HEK293 (cell line): ENCODE data around the gene KLK4.

ENCODE experiments used
- CTCF ChIA-PET: fragments of 350-600 bp; formaldehyde crosslinking; extraction: SDS; loops from one replicate; lab custom pipeline; 2021; ENCODE audit warnings: antibody characterized with exemption; lab: Yijun Ruan, JAX
- POLR2A ChIA-PET: fragments of 300-600 bp; formaldehyde crosslinking; extraction: SDS; loops from one replicate; lab custom pipeline; 2020; ENCODE audit warnings: antibody characterized with exemption, inconsistent platforms; lab: Yijun Ruan, JAX
- H3K27ac ChIP-seq: fragments of 200-500 bp; sonication (Bioruptor generic); 2 replicates; pipeline ENCODE4 v1.5.1; 2014; ENCODE audit warnings: low read depth, low read length, control low read depth, inconsistent platforms; ENCODE audit errors: extremely low read depth
- H3K36me3 ChIP-seq, 2 experiments: fragments of 200-500 bp in 1 of 2; sonication (Bioruptor generic) in 1 of 2; 1 replicate in 1 of 2; 2 replicates in 1 of 2; pipeline ENCODE4 v1.5.1; 2014 to 2017; ENCODE audit warnings: inconsistent platforms in 2 of 2, low read length in 2 of 2; ENCODE audit not compliant: control insufficient read depth in 2 of 2, insufficient read depth in 1 of 2
- H3K4me1 ChIP-seq: fragments of 200-500 bp; sonication (Bioruptor generic); 2 replicates; pipeline ENCODE4 v1.5.1; 2014; ENCODE audit warnings: mild to moderate bottlenecking, low read length, inconsistent platforms; ENCODE audit not compliant: control insufficient read depth, insufficient read depth
- H3K4me3 ChIP-seq: 2 replicates; pipeline ENCODE4 v1.5.1; 2011; ENCODE audit warnings: low read depth, mild to moderate bottlenecking, control low read depth, low read length, moderate library complexity
- H3K9me3 ChIP-seq: fragments of 200-500 bp; sonication (Bioruptor generic); 2 replicates; pipeline ENCODE4 v1.5.1; 2014; ENCODE audit warnings: low read depth, low read length, inconsistent platforms; ENCODE audit not compliant: control insufficient read depth, insufficient read depth
- PRDM1 ChIP-seq: fragments of 450-650 bp; formaldehyde crosslinking; IDR thresholded peaks from 2 replicates; pipeline ENCODE4; 2016; ENCODE audit warnings: missing biosample characterization, missing genetic modification characterization
- SCRT1 ChIP-seq: fragments of 450-650 bp; formaldehyde crosslinking; IDR thresholded peaks from 2 replicates; pipeline ENCODE4 v1.5.1; 2016; ENCODE audit warnings: missing biosample characterization, missing genetic modification characterization, borderline replicate concordance
- SCRT2 ChIP-seq: fragments of 450-650 bp; formaldehyde crosslinking; IDR thresholded peaks from 2 replicates; pipeline ENCODE4 v1.5.1; 2016; ENCODE audit warnings: missing biosample characterization, missing genetic modification characterization
- SP7 ChIP-seq: fragments of 450-650 bp; formaldehyde crosslinking; IDR thresholded peaks from 2 replicates; pipeline ENCODE4 v1.5.1; 2016; ENCODE audit warnings: missing biosample characterization, missing genetic modification characterization
- YY2 ChIP-seq: fragments of 450-650 bp; formaldehyde crosslinking; IDR thresholded peaks from 2 replicates; pipeline ENCODE4 v1.5.1; 2016; ENCODE audit warnings: missing biosample characterization, missing genetic modification characterization
- ZFP69B ChIP-seq: fragments of 450-650 bp; formaldehyde crosslinking; IDR thresholded peaks from 2 replicates; pipeline ENCODE4 v1.5.1; 2016; ENCODE audit warnings: missing biosample characterization, missing genetic modification characterization
- ZNF184 ChIP-seq: fragments of 450-650 bp; IDR thresholded peaks from 2 replicates; pipeline ENCODE4 v1.5.1; 2018; ENCODE audit warnings: missing biosample characterization, mild to moderate bottlenecking, missing genetic modification characterization
- ZNF202 ChIP-seq: fragments of 450-650 bp; formaldehyde crosslinking; IDR thresholded peaks from 2 replicates; pipeline ENCODE4 v1.5.1; 2016; ENCODE audit warnings: missing biosample characterization, missing genetic modification characterization, borderline replicate concordance
- ZNF366 ChIP-seq: fragments of 450-650 bp; formaldehyde crosslinking; conservative IDR thresholded peaks from 2 replicates; pipeline ENCODE4 v1.5.1; 2016; ENCODE audit warnings: missing biosample characterization, missing genetic modification characterization
- ZNF416 ChIP-seq: fragments of 450-650 bp; formaldehyde crosslinking; IDR thresholded peaks from 2 replicates; pipeline ENCODE4 v1.5.1; 2016; ENCODE audit warnings: missing biosample characterization, missing genetic modification characterization
- ZNF549 ChIP-seq: fragments of 450-650 bp; IDR thresholded peaks from 2 replicates; pipeline ENCODE4 v1.5.1; 2018; ENCODE audit warnings: missing biosample characterization, missing genetic modification characterization, mild to moderate bottlenecking, inconsistent platforms, moderate library complexity
- ZNF561 ChIP-seq: fragments of 450-650 bp; IDR thresholded peaks from 2 replicates; pipeline ENCODE4 v1.5.1; 2018; ENCODE audit warnings: missing biosample characterization, missing genetic modification characterization, borderline replicate concordance
- ZNF585B ChIP-seq: fragments of 450-650 bp; formaldehyde crosslinking; IDR thresholded peaks from 2 replicates; pipeline ENCODE4 v1.5.1; 2016; ENCODE audit warnings: missing biosample characterization, missing genetic modification characterization
- ZNF610 ChIP-seq: fragments of 450-650 bp; formaldehyde crosslinking; IDR thresholded peaks from 2 replicates; pipeline ENCODE4 v1.5.1; 2016; ENCODE audit warnings: missing biosample characterization, missing genetic modification characterization, borderline replicate concordance
- ZNF623 ChIP-seq: fragments of 450-650 bp; formaldehyde crosslinking; IDR thresholded peaks from 2 replicates; pipeline ENCODE4 v1.5.1; 2016; ENCODE audit warnings: missing biosample characterization, missing genetic modification characterization
- ZNF677 ChIP-seq: fragments of 450-650 bp; IDR thresholded peaks from 2 replicates; pipeline ENCODE4 v1.5.0; 2018; ENCODE audit warnings: missing biosample characterization, mild to moderate bottlenecking, missing genetic modification characterization, moderate library complexity
- ZNF776 ChIP-seq: fragments of 450-650 bp; formaldehyde crosslinking; IDR thresholded peaks from 2 replicates; pipeline ENCODE4 v1.5.0; 2017; ENCODE audit warnings: missing biosample characterization, missing genetic modification characterization, borderline replicate concordance
- ZNF843 ChIP-seq: fragments of 450-650 bp; formaldehyde crosslinking; IDR thresholded peaks from 2 replicates; pipeline ENCODE4 v1.5.1; 2016; ENCODE audit warnings: missing biosample characterization, missing genetic modification characterization
- TF ChIP-seq, protein P1 (sequence below): fragments of 450-650 bp; formaldehyde crosslinking; optimal IDR thresholded peaks from 2 replicates; pipeline ENCODE3; 2016; ENCODE audit warnings: missing biosample characterization, mild to moderate bottlenecking, missing genetic modification characterization
- TF ChIP-seq, protein P2 (sequence below): fragments of 450-650 bp; formaldehyde crosslinking; conservative IDR thresholded peaks from 2 replicates; pipeline ENCODE4 v1.5.1; 2016; ENCODE audit warnings: low read depth, missing biosample characterization, missing genetic modification characterization
- TF ChIP-seq, protein P3 (sequence below): fragments of 450-650 bp; formaldehyde crosslinking; IDR thresholded peaks from 2 replicates; pipeline ENCODE4 v1.5.1; 2016; ENCODE audit warnings: missing biosample characterization, missing genetic modification characterization
- TF ChIP-seq, protein P4 (sequence below): sonication (generic); formaldehyde crosslinking; IDR thresholded peaks from 2 replicates; pipeline ENCODE4 v1.8.1; 2022; ENCODE audit warnings: mild to moderate bottlenecking, moderate library complexity, missing genetic modification reagents
- TF ChIP-seq, protein P5 (sequence below): fragments of 450-650 bp; formaldehyde crosslinking; IDR thresholded peaks from 2 replicates; pipeline ENCODE4 v1.5.1; 2016; ENCODE audit warnings: missing biosample characterization, missing genetic modification characterization
- TF ChIP-seq, protein P6 (sequence below): fragments of 450-650 bp; formaldehyde crosslinking; IDR thresholded peaks from 2 replicates; pipeline ENCODE4 v1.5.1; 2016; ENCODE audit warnings: missing biosample characterization, missing genetic modification characterization

The KLK4 gene

DNA sequence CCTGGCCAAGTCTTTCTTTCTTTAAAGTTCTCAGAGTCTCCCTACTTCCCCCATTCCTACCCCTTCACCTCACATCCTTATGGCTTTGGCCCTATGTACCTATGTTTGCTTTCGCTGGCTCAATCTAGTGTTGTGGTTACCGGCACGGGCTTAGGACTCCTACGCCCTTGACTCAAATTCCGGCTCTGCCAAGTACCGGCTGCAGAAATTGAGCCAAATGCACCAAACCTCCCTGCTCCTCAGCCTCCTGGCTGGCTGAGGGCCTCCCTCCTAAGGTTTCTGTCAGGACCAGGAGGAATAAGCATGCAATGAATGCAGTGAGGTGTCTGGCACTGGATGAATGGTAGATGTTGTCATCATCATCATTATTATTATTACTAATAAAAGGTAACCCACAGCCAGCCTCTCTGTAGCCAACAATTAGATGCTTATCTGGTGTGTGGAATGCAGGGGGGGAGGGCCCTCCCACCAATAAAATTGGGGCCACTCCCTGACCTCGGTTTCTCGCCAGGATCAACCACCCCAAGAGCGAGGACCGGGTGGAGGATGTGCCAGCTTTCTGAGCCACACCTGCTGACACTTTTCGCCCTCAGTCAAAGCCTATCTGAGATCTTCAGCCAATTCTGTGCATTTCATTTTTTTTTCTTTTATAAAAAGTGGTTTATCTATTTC, 21.0 kb upstream of the KLK4 start:
- POLR2A ChIA-PET, result no interaction called here

DNA sequence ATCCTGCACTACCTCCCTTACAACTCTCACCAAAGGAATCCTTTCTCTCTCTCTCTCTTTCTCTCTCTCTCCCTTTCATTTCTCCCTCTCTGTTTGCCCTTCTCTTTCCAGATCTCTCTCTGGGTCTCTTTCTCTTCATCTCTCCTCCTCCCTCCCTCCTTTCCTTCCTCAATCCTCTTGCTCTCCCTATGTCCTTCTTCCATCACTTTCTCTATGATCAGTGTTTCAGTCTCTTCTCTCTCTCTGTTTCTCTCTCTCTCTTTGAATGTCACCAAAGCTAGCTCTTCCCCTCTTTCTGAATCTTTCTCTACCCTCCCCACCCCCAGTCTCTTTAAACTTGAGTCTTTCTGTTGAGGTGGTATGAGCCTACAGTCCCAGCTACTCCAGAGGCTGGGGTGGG, 19.8 kb upstream of the KLK4 start:
- Histone ChIP-seq H3K4me1 (no peaks in the 10 kb centered on the region), H3K36me3 (no peaks in the 10 kb centered on the region), H3K9me3 (no peaks in the 10 kb centered on the region), H3K4me3 (no peak overlapping the region), H3K27ac (no peak overlapping the region)
- CTCF ChIA-PET, result interaction anchor here (0.7 to 2.4 kb wide), 7 partner anchors 9 to 583 kb away, joined by 3 to 28 read pairs (median 5); no protein-coding TSS in a partner anchor
- POLR2A ChIA-PET, result interaction anchor here (0.7 kb wide), 1 partner anchor 86 kb away, joined by 5 read pairs; no protein-coding TSS in a partner anchor
- TF ChIP-seq ZNF623 (no peak), ZNF416 (tag by site-specific recombination) (no peak), ZNF366 (tag by site-specific recombination) (peak; percentile 52), ZNF677 (tag by site-specific recombination) (no peak), ZNF585B (no peak), ZNF549 (no peak), PRDM1 (tag by site-specific recombination) (peak; percentile 95), ZNF776 (tag by site-specific recombination) (no peak), ZNF184 (tag by site-specific recombination) (no peak)
- TF ChIP-seq, protein P1, sequence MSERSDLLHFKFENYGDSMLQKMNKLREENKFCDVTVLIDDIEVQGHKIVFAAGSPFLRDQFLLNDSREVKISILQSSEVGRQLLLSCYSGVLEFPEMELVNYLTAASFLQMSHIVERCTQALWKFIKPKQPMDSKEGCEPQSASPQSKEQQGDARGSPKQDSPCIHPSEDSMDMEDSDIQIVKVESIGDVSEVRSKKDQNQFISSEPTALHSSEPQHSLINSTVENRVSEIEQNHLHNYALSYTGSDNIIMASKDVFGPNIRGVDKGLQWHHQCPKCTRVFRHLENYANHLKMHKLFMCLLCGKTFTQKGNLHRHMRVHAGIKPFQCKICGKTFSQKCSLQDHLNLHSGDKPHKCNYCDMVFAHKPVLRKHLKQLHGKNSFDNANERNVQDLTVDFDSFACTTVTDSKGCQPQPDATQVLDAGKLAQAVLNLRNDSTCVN, result no peak
- TF ChIP-seq, protein P2, sequence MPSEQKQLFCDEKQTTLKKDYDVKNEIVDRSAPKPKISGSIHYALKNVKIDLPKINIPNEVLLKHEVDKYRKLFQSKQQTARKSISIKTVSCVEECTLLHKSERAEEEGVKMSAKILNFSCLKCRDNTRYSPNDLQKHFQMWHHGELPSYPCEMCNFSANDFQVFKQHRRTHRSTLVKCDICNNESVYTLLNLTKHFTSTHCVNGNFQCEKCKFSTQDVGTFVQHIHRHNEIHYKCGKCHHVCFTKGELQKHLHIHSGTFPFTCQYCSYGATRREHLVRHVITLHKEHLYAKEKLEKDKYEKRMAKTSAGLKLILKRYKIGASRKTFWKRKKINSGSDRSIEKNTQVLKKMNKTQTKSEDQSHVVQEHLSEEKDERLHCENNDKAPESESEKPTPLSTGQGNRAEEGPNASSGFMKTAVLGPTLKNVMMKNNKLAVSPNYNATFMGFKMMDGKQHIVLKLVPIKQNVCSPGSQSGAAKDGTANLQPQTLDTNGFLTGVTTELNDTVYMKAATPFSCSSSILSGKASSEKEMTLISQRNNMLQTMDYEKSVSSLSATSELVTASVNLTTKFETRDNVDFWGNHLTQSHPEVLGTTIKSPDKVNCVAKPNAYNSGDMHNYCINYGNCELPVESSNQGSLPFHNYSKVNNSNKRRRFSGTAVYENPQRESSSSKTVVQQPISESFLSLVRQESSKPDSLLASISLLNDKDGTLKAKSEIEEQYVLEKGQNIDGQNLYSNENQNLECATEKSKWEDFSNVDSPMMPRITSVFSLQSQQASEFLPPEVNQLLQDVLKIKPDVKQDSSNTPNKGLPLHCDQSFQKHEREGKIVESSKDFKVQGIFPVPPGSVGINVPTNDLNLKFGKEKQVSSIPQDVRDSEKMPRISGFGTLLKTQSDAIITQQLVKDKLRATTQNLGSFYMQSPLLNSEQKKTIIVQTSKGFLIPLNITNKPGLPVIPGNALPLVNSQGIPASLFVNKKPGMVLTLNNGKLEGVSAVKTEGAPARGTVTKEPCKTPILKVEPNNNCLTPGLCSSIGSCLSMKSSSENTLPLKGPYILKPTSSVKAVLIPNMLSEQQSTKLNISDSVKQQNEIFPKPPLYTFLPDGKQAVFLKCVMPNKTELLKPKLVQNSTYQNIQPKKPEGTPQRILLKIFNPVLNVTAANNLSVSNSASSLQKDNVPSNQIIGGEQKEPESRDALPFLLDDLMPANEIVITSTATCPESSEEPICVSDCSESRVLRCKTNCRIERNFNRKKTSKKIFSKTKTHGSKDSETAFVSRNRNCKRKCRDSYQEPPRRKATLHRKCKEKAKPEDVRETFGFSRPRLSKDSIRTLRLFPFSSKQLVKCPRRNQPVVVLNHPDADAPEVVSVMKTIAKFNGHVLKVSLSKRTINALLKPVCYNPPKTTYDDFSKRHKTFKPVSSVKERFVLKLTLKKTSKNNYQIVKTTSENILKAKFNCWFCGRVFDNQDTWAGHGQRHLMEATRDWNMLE (tag by site-specific recombination), result no peak

More for the DNA sequence above, 21.0 kb upstream of the KLK4 start:
- Histone ChIP-seq H3K36me3 (no peaks in the 10 kb centered on the region), H3K4me3 (no peak overlapping the region), H3K27ac (no peak overlapping the region), H3K9me3 (no peaks in the 10 kb centered on the region), H3K4me1 (no peaks in the 10 kb centered on the region)
- CTCF ChIA-PET, result interaction anchor here (0.6 to 2.4 kb wide), 3 partner anchors 20 to 163 kb away, joined by 3 to 28 read pairs (median 4); no protein-coding TSS in a partner anchor
- TF ChIP-seq SP7 (tag by site-specific recombination) (no peak), ZNF843 (no peak), SCRT1 (tag by site-specific recombination) (no peak), SCRT2 (tag by site-specific recombination) (no peak), YY2 (tag by site-specific recombination) (no peak), ZNF561 (tag by site-specific recombination) (no peak), ZNF610 (tag by site-specific recombination) (no peak), ZFP69B (no peak), ZNF202 (tag by site-specific recombination) (no peak)
- TF ChIP-seq, protein P3, sequence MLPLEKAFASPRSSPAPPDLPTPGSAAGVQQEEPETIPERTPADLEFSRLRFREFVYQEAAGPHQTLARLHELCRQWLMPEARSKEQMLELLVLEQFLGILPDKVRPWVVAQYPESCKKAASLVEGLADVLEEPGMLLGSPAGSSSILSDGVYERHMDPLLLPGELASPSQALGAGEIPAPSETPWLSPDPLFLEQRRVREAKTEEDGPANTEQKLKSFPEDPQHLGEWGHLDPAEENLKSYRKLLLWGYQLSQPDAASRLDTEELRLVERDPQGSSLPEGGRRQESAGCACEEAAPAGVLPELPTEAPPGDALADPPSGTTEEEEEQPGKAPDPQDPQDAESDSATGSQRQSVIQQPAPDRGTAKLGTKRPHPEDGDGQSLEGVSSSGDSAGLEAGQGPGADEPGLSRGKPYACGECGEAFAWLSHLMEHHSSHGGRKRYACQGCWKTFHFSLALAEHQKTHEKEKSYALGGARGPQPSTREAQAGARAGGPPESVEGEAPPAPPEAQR (tag by site-specific recombination), result no peak
- TF ChIP-seq, protein P4, sequence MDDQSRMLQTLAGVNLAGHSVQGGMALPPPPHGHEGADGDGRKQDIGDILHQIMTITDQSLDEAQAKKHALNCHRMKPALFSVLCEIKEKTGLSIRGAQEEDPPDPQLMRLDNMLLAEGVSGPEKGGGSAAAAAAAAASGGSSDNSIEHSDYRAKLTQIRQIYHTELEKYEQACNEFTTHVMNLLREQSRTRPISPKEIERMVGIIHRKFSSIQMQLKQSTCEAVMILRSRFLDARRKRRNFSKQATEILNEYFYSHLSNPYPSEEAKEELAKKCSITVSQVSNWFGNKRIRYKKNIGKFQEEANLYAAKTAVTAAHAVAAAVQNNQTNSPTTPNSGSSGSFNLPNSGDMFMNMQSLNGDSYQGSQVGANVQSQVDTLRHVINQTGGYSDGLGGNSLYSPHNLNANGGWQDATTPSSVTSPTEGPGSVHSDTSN (CRISPR knock-in tag), result no peak
- TF ChIP-seq, protein P5, sequence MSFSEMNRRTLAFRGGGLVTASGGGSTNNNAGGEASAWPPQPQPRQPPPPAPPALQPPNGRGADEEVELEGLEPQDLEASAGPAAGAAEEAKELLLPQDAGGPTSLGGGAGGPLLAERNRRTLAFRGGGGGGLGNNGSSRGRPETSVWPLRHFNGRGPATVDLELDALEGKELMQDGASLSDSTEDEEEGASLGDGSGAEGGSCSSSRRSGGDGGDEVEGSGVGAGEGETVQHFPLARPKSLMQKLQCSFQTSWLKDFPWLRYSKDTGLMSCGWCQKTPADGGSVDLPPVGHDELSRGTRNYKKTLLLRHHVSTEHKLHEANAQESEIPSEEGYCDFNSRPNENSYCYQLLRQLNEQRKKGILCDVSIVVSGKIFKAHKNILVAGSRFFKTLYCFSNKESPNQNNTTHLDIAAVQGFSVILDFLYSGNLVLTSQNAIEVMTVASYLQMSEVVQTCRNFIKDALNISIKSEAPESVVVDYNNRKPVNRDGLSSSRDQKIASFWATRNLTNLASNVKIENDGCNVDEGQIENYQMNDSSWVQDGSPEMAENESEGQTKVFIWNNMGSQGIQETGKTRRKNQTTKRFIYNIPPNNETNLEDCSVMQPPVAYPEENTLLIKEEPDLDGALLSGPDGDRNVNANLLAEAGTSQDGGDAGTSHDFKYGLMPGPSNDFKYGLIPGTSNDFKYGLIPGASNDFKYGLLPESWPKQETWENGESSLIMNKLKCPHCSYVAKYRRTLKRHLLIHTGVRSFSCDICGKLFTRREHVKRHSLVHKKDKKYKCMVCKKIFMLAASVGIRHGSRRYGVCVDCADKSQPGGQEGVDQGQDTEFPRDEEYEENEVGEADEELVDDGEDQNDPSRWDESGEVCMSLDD (tag by site-specific recombination), result no peak
- TF ChIP-seq, protein P6, sequence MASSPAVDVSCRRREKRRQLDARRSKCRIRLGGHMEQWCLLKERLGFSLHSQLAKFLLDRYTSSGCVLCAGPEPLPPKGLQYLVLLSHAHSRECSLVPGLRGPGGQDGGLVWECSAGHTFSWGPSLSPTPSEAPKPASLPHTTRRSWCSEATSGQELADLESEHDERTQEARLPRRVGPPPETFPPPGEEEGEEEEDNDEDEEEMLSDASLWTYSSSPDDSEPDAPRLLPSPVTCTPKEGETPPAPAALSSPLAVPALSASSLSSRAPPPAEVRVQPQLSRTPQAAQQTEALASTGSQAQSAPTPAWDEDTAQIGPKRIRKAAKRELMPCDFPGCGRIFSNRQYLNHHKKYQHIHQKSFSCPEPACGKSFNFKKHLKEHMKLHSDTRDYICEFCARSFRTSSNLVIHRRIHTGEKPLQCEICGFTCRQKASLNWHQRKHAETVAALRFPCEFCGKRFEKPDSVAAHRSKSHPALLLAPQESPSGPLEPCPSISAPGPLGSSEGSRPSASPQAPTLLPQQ (tag by site-specific recombination), result no peak
